GM12878 (cell line): ENCODE results near the gene EXD3. TPM values are rescaled to one million over a fixed set of nuclear protein-coding genes. Genes with fewer than 3 reads are reported as not detected.

Source experiments
- ATAC-seq: fragments of 200-7000 bp; cut with Tn5 transposase; 3 replicates; pipeline ENCODE4 v1.9.1; 2020; ENCODE audit warnings: mild to moderate bottlenecking, moderate library complexity
- BruUV-seq: library from RNA; stranded (reverse); fragments of 400-500 nt; replicated peaks from 2 replicates; lab custom pipeline; 2021; lab: Mats Ljungman, UMichigan
- CTCF ChIA-PET: fragments of 300-600 bp; sonication (Branson Sonifier 250); formaldehyde crosslinking; extraction: SDS; loops from one replicate; lab custom pipeline; 2021; ENCODE audit warnings: inconsistent platforms; lab: Yijun Ruan, JAX
- POLR2A ChIA-PET: fragments of 350-600 bp; formaldehyde crosslinking; extraction: SDS; loops from one replicate; lab custom pipeline; 2021; ENCODE audit warnings: inconsistent platforms; lab: Charles Lee
- RAD21 ChIA-PET: fragments of 300-600 bp; sonication (Branson Sonifier 250); formaldehyde crosslinking; loops from one replicate; lab custom pipeline; 2023; ENCODE audit warnings: antibody characterized with exemption; ENCODE audit not compliant: unreplicated experiment; lab: Charles Lee
- SMC1A ChIA-PET: fragments of 300-600 bp; sonication (Branson Sonifier 250); formaldehyde crosslinking; loops from one replicate; lab custom pipeline; 2023; ENCODE audit not compliant: unreplicated experiment, uncharacterized antibody; lab: Charles Lee
- DNase-seq: peaks from one replicate; pipeline ENCODE4 v3.0.0-alpha.2; 2011; ENCODE audit warnings: low read depth, low spot score
- FAIRE-seq: peaks from 3 replicates; lab custom pipeline; 2011; peaks lifted over from hg19 to GRCh38; lab: Jason Lieb, UNC
- H2AFZ ChIP-seq: 2 replicates; pipeline ENCODE4 v1.6.0; 2011; ENCODE audit warnings: low read depth, low read length, control low read depth; ENCODE audit not compliant: control insufficient read depth
- H3K27ac ChIP-seq: 2 replicates; pipeline ENCODE4 v1.5.1; 2011; ENCODE audit warnings: control low read depth; ENCODE audit not compliant: control insufficient read depth, insufficient read depth
- H3K27me3 ChIP-seq, 2 experiments: replicated peaks in 1 of 2; 2 replicates each; pipeline versions ENCODE4 v1.6.0 to v1.6.1; 2011; ENCODE audit warnings: low read length in 1 of 2; ENCODE audit not compliant: control insufficient read depth in 2 of 2, insufficient read depth in 2 of 2
- H3K36me3 ChIP-seq, 2 experiments: 2 replicates each; pipeline ENCODE4 v1.5.1; 2011; ENCODE audit warnings: low read length in 1 of 2; ENCODE audit not compliant: control insufficient read depth in 2 of 2, insufficient read depth in 2 of 2
- H3K4me1 ChIP-seq: 2 replicates; pipeline ENCODE4 v1.6.1; 2011; ENCODE audit warnings: mild to moderate bottlenecking, low read length, moderate library complexity, mixed read lengths; ENCODE audit not compliant: control insufficient read depth, insufficient read depth
- H3K4me2 ChIP-seq: 2 replicates; pipeline ENCODE4 v1.6.0; 2011; ENCODE audit warnings: control low read depth; ENCODE audit not compliant: control insufficient read depth, insufficient read depth
- H3K4me3 ChIP-seq: fragments of 200-600 bp; sonication (generic); 2 replicates; pipeline ENCODE4 v1.5.1; 2016
- H3K79me2 ChIP-seq: 2 replicates; pipeline ENCODE4 v1.6.0; 2011; ENCODE audit warnings: low read length; ENCODE audit not compliant: control insufficient read depth, insufficient read depth
- H3K9ac ChIP-seq: 2 replicates; pipeline ENCODE4 v1.8.0; 2011; ENCODE audit warnings: low read length, control low read depth, mixed read lengths; ENCODE audit not compliant: control insufficient read depth, insufficient read depth
- H3K9me3 ChIP-seq: replicated peaks from 3 replicates; pipeline ENCODE4 v1.5.1; 2011; ENCODE audit warnings: mild to moderate bottlenecking, low read length; ENCODE audit not compliant: control insufficient read depth, insufficient read depth
- H4K20me1 ChIP-seq: 2 replicates; pipeline ENCODE4 v1.6.0; 2011; ENCODE audit not compliant: control insufficient read depth, insufficient read depth
- CHD4 ChIP-seq: fragments of 200-600 bp; sonication (generic); IDR thresholded peaks from 2 replicates; pipeline ENCODE4 v1.6.1; 2016; ENCODE audit warnings: mild to moderate bottlenecking
- FOXM1 ChIP-seq: IDR thresholded peaks from 2 replicates; pipeline ENCODE4 v1.6.1; 2012; ENCODE audit warnings: low read depth, mild to moderate bottlenecking, inconsistent platforms, low read length, moderate library complexity
- HDAC2 ChIP-seq: fragments of 200-600 bp; sonication (generic); IDR thresholded peaks from 2 replicates; pipeline ENCODE4 v1.6.1; 2017
- JUND ChIP-seq: IDR thresholded peaks from 2 replicates; pipeline ENCODE4 v1.6.1; 2012; ENCODE audit warnings: low read depth, mild to moderate bottlenecking, low read length, improper control_type of control experiment, moderate library complexity
- NFIC ChIP-seq: IDR thresholded peaks from 2 replicates; pipeline ENCODE4 v1.6.1; 2012; ENCODE audit warnings: low read depth, mild to moderate bottlenecking, inconsistent platforms, low read length, moderate library complexity
- NFXL1 ChIP-seq: fragments of 450-650 bp; IDR thresholded peaks from 2 replicates; pipeline ENCODE4 v1.6.1; 2017; ENCODE audit warnings: antibody characterized with exemption, mild to moderate bottlenecking, borderline replicate concordance
- PML ChIP-seq: IDR thresholded peaks from 2 replicates; pipeline ENCODE4 v1.6.1; 2012; ENCODE audit warnings: low read length, inconsistent platforms
- RAD51 ChIP-seq: fragments of 450-650 bp; IDR thresholded peaks from 2 replicates; pipeline ENCODE4 v1.6.1; 2016; ENCODE audit warnings: moderate library complexity, mild to moderate bottlenecking, inconsistent platforms
- RBBP5 ChIP-seq: fragments of 200-600 bp; sonication (generic); conservative IDR thresholded peaks from 2 replicates; pipeline ENCODE4 v1.6.1; 2016
- SPI1 ChIP-seq: IDR thresholded peaks from 2 replicates; pipeline ENCODE4 v1.6.1; 2011; ENCODE audit warnings: low read depth, mild to moderate bottlenecking, low read length, moderate library complexity, borderline replicate concordance; ENCODE audit not compliant: insufficient read depth
- ZNF384 ChIP-seq: IDR thresholded peaks from 2 replicates; pipeline ENCODE4 v1.6.1; 2012; ENCODE audit warnings: low read depth, mild to moderate bottlenecking, low read length, improper control_type of control experiment, borderline replicate concordance
- ZNF622 ChIP-seq: fragments of 450-650 bp; IDR thresholded peaks from 2 replicates; pipeline ENCODE4 v1.6.1; 2017; ENCODE audit warnings: mild to moderate bottlenecking, inconsistent platforms
- whole genome bisulfite sequencing: methylation state at CpG from one replicate; pipeline ENCODE4 v1.1.6; 2016; ENCODE audit warnings: low lambda C conversion rate; ENCODE audit not compliant: insufficient replicate concordance, insufficient coverage; ENCODE audit errors: missing lambda C conversion rate; 5-methylcytosine and 5-hydroxymethylcytosine counted together
- in situ Hi-C: fragments of 300-500 bp; cut with MboI; formaldehyde crosslinking; loops from 9 replicates; pipeline ENCODE4 v1.14.3; 2018; ENCODE audit warnings: mixed read lengths
- intact Hi-C: fragments of 100-400 bp; cut with micrococcal nuclease; formaldehyde crosslinking; loops from one replicate; pipeline ENCODE4 v1.14.2; 2022; ENCODE audit not compliant: unreplicated experiment
- polyA plus RNA-seq, 11 experiments: library from polyadenylated mRNA; depleted of rRNA in 4 of 11; unstranded in 6 of 11; stranded (reverse) in 5 of 11; fragments of >200 nt; fragmentation: Nextera tagmentation in 4 of 11; fragmentation: Illumina TruSeq in 1 of 11; extraction: Ambion mirVana in 4 of 11; extraction: Trizol in 1 of 11; gene quantifications; 1 replicate in 1 of 11; 2 replicates in 10 of 11; pipeline versions ENCODE4 v1.2.1 to v1.2.3, GENCODE V29; 2011 to 2016; ENCODE audit warnings: inconsistent platforms in 2 of 11, missing spikeins in 2 of 11, low read depth in 1 of 11
- total RNA-seq, 4 experiments: library from RNA; depleted of rRNA in 3 of 4; stranded (reverse); fragments of >200 nt in 3 of 4; fragmentation: Illumina TruSeq in 1 of 4; extraction: Trizol in 1 of 4; gene quantifications; 2 replicates each; pipeline versions ENCODE4 v1.2.1 to v1.2.3, GENCODE V29; 2013 to 2021
- TF ChIP-seq, protein P1 (sequence below): fragments of 450-650 bp; IDR thresholded peaks from 2 replicates; pipeline ENCODE4 v1.6.1; 2018; ENCODE audit warnings: mild to moderate bottlenecking, low read depth, moderate library complexity; ENCODE audit not compliant: partially characterized antibody
- TF ChIP-seq, protein P2 (sequence below): IDR thresholded peaks from 2 replicates; pipeline ENCODE4 v1.6.1; 2011; ENCODE audit warnings: borderline replicate concordance, low read depth, mild to moderate bottlenecking, moderate library complexity, mixed read lengths, low read length; ENCODE audit not compliant: insufficient read depth; ENCODE audit errors: extremely low read length

Gene EXD3
- total and polyA plus RNA-seq, 10 of the 15 experiments (the other 5 are each of a cell fraction or from before 2014, with no cell fraction given) = 0.21 to 7.1 (median 3.6) TPM

- DNase-seq (no peak), ATAC-seq (no peak), FAIRE-seq (no peak)
- H3K9ac ChIP-seq = no peak overlapping the region
- in situ Hi-C loops (no loop called here), intact Hi-C loops (loop anchor here (10.0 kb wide), 1 partner anchor 109 kb away; no protein-coding TSS in a partner anchor)
- BruUV-seq = no TSS peak
- 78% methylated on average over 18 of the region's 18 CpGs for WGBS
- no peak overlapping the region for H3K4me2 ChIP-seq
- CTCF ChIA-PET = no interaction called here
- H4K20me1 ChIP-seq = no peaks in the 10 kb centered on the region
- H3K27me3 ChIP-seq = no peaks in the 10 kb centered on the region; a peak in 2 of 4 replicates
- no peaks in the 10 kb centered on the region for H3K36me3 ChIP-seq
- no peak for TF ChIP-seq NFIC
- no peak for TF ChIP-seq ZNF384
- TF ChIP-seq, protein P1, sequence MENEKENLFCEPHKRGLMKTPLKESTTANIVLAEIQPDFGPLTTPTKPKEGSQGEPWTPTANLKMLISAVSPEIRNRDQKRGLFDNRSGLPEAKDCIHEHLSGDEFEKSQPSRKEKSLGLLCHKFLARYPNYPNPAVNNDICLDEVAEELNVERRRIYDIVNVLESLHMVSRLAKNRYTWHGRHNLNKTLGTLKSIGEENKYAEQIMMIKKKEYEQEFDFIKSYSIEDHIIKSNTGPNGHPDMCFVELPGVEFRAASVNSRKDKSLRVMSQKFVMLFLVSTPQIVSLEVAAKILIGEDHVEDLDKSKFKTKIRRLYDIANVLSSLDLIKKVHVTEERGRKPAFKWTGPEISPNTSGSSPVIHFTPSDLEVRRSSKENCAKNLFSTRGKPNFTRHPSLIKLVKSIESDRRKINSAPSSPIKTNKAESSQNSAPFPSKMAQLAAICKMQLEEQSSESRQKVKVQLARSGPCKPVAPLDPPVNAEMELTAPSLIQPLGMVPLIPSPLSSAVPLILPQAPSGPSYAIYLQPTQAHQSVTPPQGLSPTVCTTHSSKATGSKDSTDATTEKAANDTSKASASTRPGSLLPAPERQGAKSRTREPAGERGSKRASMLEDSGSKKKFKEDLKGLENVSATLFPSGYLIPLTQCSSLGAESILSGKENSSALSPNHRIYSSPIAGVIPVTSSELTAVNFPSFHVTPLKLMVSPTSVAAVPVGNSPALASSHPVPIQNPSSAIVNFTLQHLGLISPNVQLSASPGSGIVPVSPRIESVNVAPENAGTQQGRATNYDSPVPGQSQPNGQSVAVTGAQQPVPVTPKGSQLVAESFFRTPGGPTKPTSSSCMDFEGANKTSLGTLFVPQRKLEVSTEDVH = no peak
- no peak for TF ChIP-seq HDAC2
- no peak for TF ChIP-seq NFXL1
- TF ChIP-seq FOXM1 = no peak
- TF ChIP-seq CHD4 = no peak
- no peak for TF ChIP-seq RAD51
- TF ChIP-seq, protein P2, sequence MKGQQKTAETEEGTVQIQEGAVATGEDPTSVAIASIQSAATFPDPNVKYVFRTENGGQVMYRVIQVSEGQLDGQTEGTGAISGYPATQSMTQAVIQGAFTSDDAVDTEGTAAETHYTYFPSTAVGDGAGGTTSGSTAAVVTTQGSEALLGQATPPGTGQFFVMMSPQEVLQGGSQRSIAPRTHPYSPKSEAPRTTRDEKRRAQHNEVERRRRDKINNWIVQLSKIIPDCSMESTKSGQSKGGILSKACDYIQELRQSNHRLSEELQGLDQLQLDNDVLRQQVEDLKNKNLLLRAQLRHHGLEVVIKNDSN = no peak
- TF ChIP-seq PML = no peak
- no peak for TF ChIP-seq SPI1
- no peak for TF ChIP-seq JUND
- TF ChIP-seq RBBP5 = no peak
- no peak for TF ChIP-seq ZNF622
- no peak overlapping the region for H3K4me3 ChIP-seq
- no peak overlapping the region for H3K27ac ChIP-seq
- RAD21 ChIA-PET = no interaction called here
- peaks cover 8% of the 10 kb centered on the region for H3K79me2 ChIP-seq
- H3K9me3 ChIP-seq = no peaks in the 10 kb centered on the region
- POLR2A ChIA-PET = no interaction called here
- peaks cover 6% of the 10 kb centered on the region; the same call in 1 of the 2 replicates for H3K4me1 ChIP-seq
- H2AFZ ChIP-seq = no peak overlapping the region
- SMC1A ChIA-PET = no interaction called here
Measured at GRCh38 chr9:137426018-137426681, 3.2 kb upstream of the EXD3 start.
